ENCODE results near the gene SPOCK3.

- TF ChIP-seq, protein P1, sequence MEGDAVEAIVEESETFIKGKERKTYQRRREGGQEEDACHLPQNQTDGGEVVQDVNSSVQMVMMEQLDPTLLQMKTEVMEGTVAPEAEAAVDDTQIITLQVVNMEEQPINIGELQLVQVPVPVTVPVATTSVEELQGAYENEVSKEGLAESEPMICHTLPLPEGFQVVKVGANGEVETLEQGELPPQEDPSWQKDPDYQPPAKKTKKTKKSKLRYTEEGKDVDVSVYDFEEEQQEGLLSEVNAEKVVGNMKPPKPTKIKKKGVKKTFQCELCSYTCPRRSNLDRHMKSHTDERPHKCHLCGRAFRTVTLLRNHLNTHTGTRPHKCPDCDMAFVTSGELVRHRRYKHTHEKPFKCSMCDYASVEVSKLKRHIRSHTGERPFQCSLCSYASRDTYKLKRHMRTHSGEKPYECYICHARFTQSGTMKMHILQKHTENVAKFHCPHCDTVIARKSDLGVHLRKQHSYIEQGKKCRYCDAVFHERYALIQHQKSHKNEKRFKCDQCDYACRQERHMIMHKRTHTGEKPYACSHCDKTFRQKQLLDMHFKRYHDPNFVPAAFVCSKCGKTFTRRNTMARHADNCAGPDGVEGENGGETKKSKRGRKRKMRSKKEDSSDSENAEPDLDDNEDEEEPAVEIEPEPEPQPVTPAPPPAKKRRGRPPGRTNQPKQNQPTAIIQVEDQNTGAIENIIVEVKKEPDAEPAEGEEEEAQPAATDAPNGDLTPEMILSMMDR (IDR thresholded peaks at IDR 0.05) = no peak
- TF ChIP-seq POLR2A (IDR thresholded peaks at IDR 0.05) = no peak
Measured at GRCh38 chr4:167196344-167197012, 37.8 kb downstream of the SPOCK3 start.
